Endothelial cell of umbilical vein (primary cell): ENCODE data around the gene BIRC2. TPM values are rescaled to one million over a fixed set of nuclear protein-coding genes. Genes with fewer than 3 reads are reported as not detected.

Experiments used
- BruUV-seq: library from RNA; stranded (reverse); fragments of 400-500 nt; replicated peaks from 2 replicates; lab custom pipeline; 2021; lab: Mats Ljungman, UMichigan
- CTCF ChIA-PET: fragments of 300-600, 350-600 bp; sonication (Branson Sonifier 250); formaldehyde crosslinking; loops from one replicate; lab custom pipeline; 2021; ENCODE audit warnings: antibody characterized with exemption, inconsistent platforms; lab: Charles Lee
- POLR2A ChIA-PET: fragments of 300-600, 350-600 bp; sonication (Branson Sonifier 250); formaldehyde crosslinking; loops from one replicate; lab custom pipeline; 2021; ENCODE audit warnings: antibody characterized with exemption, inconsistent platforms; lab: Charles Lee
- DNase-seq: peaks from one replicate; pipeline ENCODE4 v3.0.0-alpha.2; 2011; ENCODE audit warnings: low read depth, low spot score
- FAIRE-seq: peaks from 2 replicates; lab custom pipeline; 2011; peaks lifted over from hg19 to GRCh38; lab: Jason Lieb, UNC
- H2AFZ ChIP-seq: 2 replicates; pipeline ENCODE4 v1.6.0; 2012; ENCODE audit warnings: low read depth, low read length, control low read depth, inconsistent platforms
- H3K27ac ChIP-seq: 2 replicates; pipeline ENCODE4 v1.5.1; 2011; ENCODE audit warnings: low read depth, mild to moderate bottlenecking, control low read depth, low read length, moderate library complexity; ENCODE audit not compliant: insufficient read depth
- H3K27me3 ChIP-seq, 2 experiments: 2 replicates each; pipeline versions ENCODE4 v1.6.0 to v1.6.1; 2011; ENCODE audit warnings: low read length in 2 of 2, mixed read lengths in 1 of 2; ENCODE audit not compliant: control insufficient read depth in 2 of 2, insufficient read depth in 2 of 2
- H3K36me3 ChIP-seq, 2 experiments: 2 replicates in 1 of 2; 3 replicates in 1 of 2; pipeline ENCODE4 v1.5.1; 2011; ENCODE audit warnings: low read length in 2 of 2, mild to moderate bottlenecking in 1 of 2, moderate library complexity in 1 of 2; ENCODE audit not compliant: control insufficient read depth in 2 of 2, insufficient read depth in 2 of 2; ENCODE audit errors: extremely low read depth in 1 of 2
- H3K4me1 ChIP-seq: 3 replicates; pipeline ENCODE4 v1.5.1; 2011; ENCODE audit warnings: mild to moderate bottlenecking, low read length; ENCODE audit not compliant: control insufficient read depth, insufficient read depth; ENCODE audit errors: extremely low read depth
- H3K4me2 ChIP-seq: 2 replicates; pipeline ENCODE4 v1.6.1; 2011; ENCODE audit warnings: low read length, control low read depth, mixed read lengths; ENCODE audit not compliant: insufficient read depth
- H3K4me3 ChIP-seq, 3 experiments: fragments of 200-600 bp in 1 of 3; sonication (generic), shearing (Covaris generic) in 1 of 3; replicated peaks in 1 of 3; 2 replicates each; pipeline ENCODE4 v1.5.1; 2011 to 2016; ENCODE audit warnings: control low read depth in 3 of 3, low read length in 3 of 3, mild to moderate bottlenecking in 2 of 3, inconsistent platforms in 1 of 3, low read depth in 1 of 3, moderate library complexity in 1 of 3; ENCODE audit not compliant: insufficient read depth in 1 of 3
- H3K79me2 ChIP-seq: 2 replicates; pipeline ENCODE4 v1.6.0; 2012; ENCODE audit warnings: low read length, inconsistent platforms; ENCODE audit not compliant: control insufficient read depth, insufficient read depth
- H3K9ac ChIP-seq: replicated peaks from 2 replicates; pipeline ENCODE3; 2011; ENCODE audit warnings: low read length, control low read depth; ENCODE audit not compliant: insufficient read depth; ENCODE audit errors: extremely low read depth
- H3K9me1 ChIP-seq: replicated peaks from 3 replicates; pipeline ENCODE4 v1.6.0; 2011; ENCODE audit warnings: mild to moderate bottlenecking, low read length; ENCODE audit not compliant: control insufficient read depth, insufficient read depth; ENCODE audit errors: extremely low read depth
- H3K9me3 ChIP-seq: replicated peaks from 2 replicates; pipeline ENCODE4 v1.5.1; 2012; ENCODE audit warnings: low read length, inconsistent platforms; ENCODE audit not compliant: control insufficient read depth, insufficient read depth
- H4K20me1 ChIP-seq: replicated peaks from 2 replicates; pipeline ENCODE3; 2011; ENCODE audit warnings: mild to moderate bottlenecking, low read length; ENCODE audit not compliant: control insufficient read depth, insufficient read depth; ENCODE audit errors: extremely low read depth
- EZH2 ChIP-seq: IDR thresholded peaks from 2 replicates; pipeline ENCODE4 v1.6.1; 2012; ENCODE audit warnings: borderline replicate concordance, low read depth, mild to moderate bottlenecking, moderate library complexity, low read length, inconsistent platforms; ENCODE audit not compliant: severe bottlenecking
- FOS ChIP-seq: IDR thresholded peaks from 2 replicates; pipeline ENCODE4 v1.6.1; 2011; ENCODE audit warnings: mild to moderate bottlenecking, low read length, moderate library complexity, borderline replicate concordance; ENCODE audit not compliant: insufficient read depth
- GATA2 ChIP-seq: IDR thresholded peaks from 2 replicates; pipeline ENCODE4 v1.7.0; 2011; ENCODE audit warnings: low read depth, mild to moderate bottlenecking, moderate library complexity, mixed read lengths, low read length; ENCODE audit not compliant: insufficient read length, insufficient read depth
- JUN ChIP-seq: IDR thresholded peaks from 2 replicates; pipeline ENCODE4 v1.6.1; 2011; ENCODE audit warnings: borderline replicate concordance, low read depth; ENCODE audit not compliant: insufficient read length, insufficient read depth
- MYC ChIP-seq: IDR thresholded peaks from one replicate; pipeline ENCODE4 v1.6.1; 2011; ENCODE audit warnings: mild to moderate bottlenecking, low read depth, low read length
- POLR2A ChIP-seq: IDR thresholded peaks from 2 replicates; pipeline ENCODE4 v1.6.1; 2012; ENCODE audit warnings: low read depth, mild to moderate bottlenecking, control low read depth, low read length
- POLR2AphosphoS5 ChIP-seq: IDR thresholded peaks from 2 replicates; pipeline ENCODE4 v1.6.1; 2012; ENCODE audit warnings: low read depth, mild to moderate bottlenecking, control low read depth, low read length, moderate library complexity; ENCODE audit not compliant: insufficient read depth
- dilution Hi-C: fragments of 300-500 bp; cut with MboI; formaldehyde crosslinking; loops from one replicate; pipeline ENCODE4 v1.15.0; 2019; ENCODE audit warnings: low sequenced_read_pairs; ENCODE audit not compliant: extremely low pct_ligation_motif_present
- intact Hi-C: fragments of 100-400 bp; cut with micrococcal nuclease; formaldehyde crosslinking; loops from one replicate; pipeline ENCODE4 v1.10.0; 2022
- polyA plus RNA-seq, 4 experiments: library from polyadenylated mRNA; depleted of rRNA in 3 of 4; stranded (reverse) in 3 of 4; unstranded in 1 of 4; fragments of >200 nt; gene quantifications; 2 replicates each; pipeline versions ENCODE4 v1.2.1 to v1.2.3, GENCODE V29; 2011 to 2012; ENCODE audit warnings: missing spikeins in 1 of 4
- total RNA-seq: library from RNA; stranded (reverse); gene quantifications from 2 replicates; pipeline ENCODE4 v1.2.3, GENCODE V29; 2021
- TF ChIP-seq, protein P1 (sequence below), 2 donors: IDR thresholded peaks; 1 replicate in 1 of 2; 2 replicates in 1 of 2; pipeline ENCODE4 v1.5.1; 2011; ENCODE audit warnings: low read length in 2 of 2, mild to moderate bottlenecking in 2 of 2, moderate library complexity in 2 of 2, control low read depth in 1 of 2, inconsistent platforms in 1 of 2, low read depth in 1 of 2; ENCODE audit not compliant: insufficient read depth in 1 of 2; ENCODE audit errors: extremely low read depth in 1 of 2
- TF ChIP-seq, protein P2 (sequence below): IDR thresholded peaks from 2 replicates; pipeline ENCODE4 v1.6.1; 2011; ENCODE audit not compliant: insufficient read depth, insufficient read length

BIRC2 gene
- total and polyA plus RNA-seq, 2 donors (not counting 3 experiments of a cell fraction or from before 2014, with no cell fraction given) = 42.8 to 47.3 TPM

DNA sequence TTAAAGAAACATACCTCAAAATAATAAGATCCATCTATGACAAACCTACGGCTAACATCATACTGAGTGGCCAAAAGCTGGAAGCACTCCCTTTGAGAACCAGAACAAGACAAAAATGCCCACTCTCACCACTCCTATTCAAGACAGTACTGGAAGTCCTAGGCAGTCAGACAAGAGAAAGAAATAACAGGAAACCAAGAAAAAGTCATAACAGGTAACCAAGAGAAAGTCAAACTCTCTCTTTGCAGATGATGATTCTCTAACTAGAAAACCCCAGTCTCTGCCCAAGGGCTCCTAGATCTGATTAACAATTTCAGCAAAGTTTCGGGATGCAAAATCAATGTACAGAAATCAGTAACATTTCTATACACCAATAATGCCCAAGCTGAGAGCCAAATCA, 70.0 kb downstream of the BIRC2 start:
- Histone ChIP-seq H3K9ac (no peak overlapping the region), H3K4me2 (no peak overlapping the region), H3K9me3 (no peaks in the 10 kb centered on the region), H3K27ac (no peak overlapping the region), H3K36me3 (no peaks in the 10 kb centered on the region), H3K4me1 (no peaks in the 10 kb centered on the region), H3K4me3 (no peak overlapping the region), H4K20me1 (no peaks in the 10 kb centered on the region), H3K9me1 (no peaks in the 10 kb centered on the region), H2AFZ (no peak overlapping the region), H3K27me3 (no peaks in the 10 kb centered on the region), H3K79me2 (peaks cover 97% of the 10 kb centered on the region)
- POLR2A ChIA-PET = no interaction called here
- dilution Hi-C loops = no loop called here
- BruUV-seq = no TSS peak
- DNase-seq (no peak), FAIRE-seq (no peak)
- CTCF ChIA-PET = no interaction called here
- TF ChIP-seq JUN (no peak), EZH2 (no peak), POLR2A (no peak), GATA2 (no peak), MYC (no peak), POLR2AphosphoS5 (no peak), FOS (no peak)
- TF ChIP-seq, protein P1, sequence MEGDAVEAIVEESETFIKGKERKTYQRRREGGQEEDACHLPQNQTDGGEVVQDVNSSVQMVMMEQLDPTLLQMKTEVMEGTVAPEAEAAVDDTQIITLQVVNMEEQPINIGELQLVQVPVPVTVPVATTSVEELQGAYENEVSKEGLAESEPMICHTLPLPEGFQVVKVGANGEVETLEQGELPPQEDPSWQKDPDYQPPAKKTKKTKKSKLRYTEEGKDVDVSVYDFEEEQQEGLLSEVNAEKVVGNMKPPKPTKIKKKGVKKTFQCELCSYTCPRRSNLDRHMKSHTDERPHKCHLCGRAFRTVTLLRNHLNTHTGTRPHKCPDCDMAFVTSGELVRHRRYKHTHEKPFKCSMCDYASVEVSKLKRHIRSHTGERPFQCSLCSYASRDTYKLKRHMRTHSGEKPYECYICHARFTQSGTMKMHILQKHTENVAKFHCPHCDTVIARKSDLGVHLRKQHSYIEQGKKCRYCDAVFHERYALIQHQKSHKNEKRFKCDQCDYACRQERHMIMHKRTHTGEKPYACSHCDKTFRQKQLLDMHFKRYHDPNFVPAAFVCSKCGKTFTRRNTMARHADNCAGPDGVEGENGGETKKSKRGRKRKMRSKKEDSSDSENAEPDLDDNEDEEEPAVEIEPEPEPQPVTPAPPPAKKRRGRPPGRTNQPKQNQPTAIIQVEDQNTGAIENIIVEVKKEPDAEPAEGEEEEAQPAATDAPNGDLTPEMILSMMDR (IDR thresholded peaks at IDR 0.05; ENCODE audit: extremely low read depth in 1 of 2, insufficient read depth in 1 of 2, low read depth in 1 of 2, low read length in 2 of 2) = no peak
- TF ChIP-seq, protein P2, sequence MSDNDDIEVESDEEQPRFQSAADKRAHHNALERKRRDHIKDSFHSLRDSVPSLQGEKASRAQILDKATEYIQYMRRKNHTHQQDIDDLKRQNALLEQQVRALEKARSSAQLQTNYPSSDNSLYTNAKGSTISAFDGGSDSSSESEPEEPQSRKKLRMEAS = no peak
- intact Hi-C loops = no loop called here
